Cardiac muscle cell (in vitro differentiated cells and primary cell): ENCODE measurements around the gene PSKH1. TPM values are rescaled to one million over a fixed set of nuclear protein-coding genes. Genes with fewer than 3 reads are reported as not detected.
"Not testable (repeated sequence)": the region's sequence is repeated elsewhere in the genome, so short reads cannot be mapped to it uniquely, and the experiment has no call there.

Source experiments
- DNase-seq, 2 donors: peaks; one replicate each; pipeline versions ENCODE4 v3.0.0 to v3.0.0-alpha.2; 2010 to 2017; ENCODE audit warnings: low read depth in 1 of 2, low spot score in 1 of 2
- H3K27ac ChIP-seq: fragments of 200-600 bp; sonication (generic); 2 replicates; pipeline ENCODE4 v1.5.1; 2016
- H3K27me3 ChIP-seq: fragments of 200-600 bp; sonication (generic); 2 replicates; pipeline ENCODE4 v1.6.0; 2016; ENCODE audit warnings: control low read depth
- H3K36me3 ChIP-seq: fragments of 200-600 bp; sonication (generic); 2 replicates; pipeline ENCODE4 v1.5.1; 2016; ENCODE audit warnings: control low read depth
- H3K4me1 ChIP-seq: fragments of 200-600 bp; sonication (generic); 2 replicates; pipeline ENCODE4 v1.8.1; 2017; ENCODE audit warnings: low read depth, mild to moderate bottlenecking, mixed run types
- H3K4me3 ChIP-seq: fragments of 200-600 bp; sonication (generic); 2 replicates; pipeline ENCODE4 v1.5.1; 2016; ENCODE audit warnings: mild to moderate bottlenecking
- H3K9me3 ChIP-seq: fragments of 200-600 bp; sonication (generic); 2 replicates; pipeline ENCODE4 v1.5.1; 2017; ENCODE audit warnings: low read depth, mild to moderate bottlenecking, control low read depth
- CTCF ChIP-seq: IDR thresholded peaks from 2 replicates; pipeline ENCODE4 v1.5.1; 2012; ENCODE audit warnings: low read depth, mild to moderate bottlenecking, low read length
- polyA plus RNA-seq: library from polyadenylated mRNA; unstranded; fragments of >200 nt; fragmentation: Nextera tagmentation; extraction: Ambion mirVana; gene quantifications from 2 replicates; pipeline ENCODE4 v1.2.1, GENCODE V29; 2016
- total RNA-seq: library from RNA; depleted of rRNA; stranded (reverse); fragments of >200 nt; gene quantifications from 2 replicates; pipeline ENCODE4 v1.2.3, GENCODE V29; 2016

Gene PSKH1
- total and polyA plus RNA-seq, 2 experiments from 2014 or later = 31.0 to 48.8 TPM

GRCh38 chr16:67909056-67909742 lies 16.1 kb downstream of the PSKH1 start:
- H3K4me3 ChIP-seq = no peak overlapping the region
- H3K27me3 ChIP-seq = no peaks in the 10 kb centered on the region
- DNase-seq = no peak
- no peak overlapping the region for H3K27ac ChIP-seq
- H3K36me3 ChIP-seq = peaks cover 8% of the 10 kb centered on the region
- no peaks in the 10 kb centered on the region for H3K9me3 ChIP-seq
- no peak for TF ChIP-seq CTCF
- no peaks in the 10 kb centered on the region for H3K4me1 ChIP-seq

GRCh38 chr16:67910158-67910557 lies 17.1 kb downstream of the PSKH1 start:
- no peak overlapping the region for H3K27ac ChIP-seq
- DNase-seq = peak in 1 of 2 donors; percentile 48

GRCh38 chr16:67914758-67915495 lies 21.9 kb downstream of the PSKH1 start:
- Histone ChIP-seq H3K9me3 (no peaks in the 10 kb centered on the region), H3K36me3 (peaks cover 3% of the 10 kb centered on the region), H3K27ac (no peak overlapping the region), H3K27me3 (no peaks in the 10 kb centered on the region), H3K4me3 (no peak overlapping the region), H3K4me1 (peaks cover 13% of the 10 kb centered on the region)
- DNase-seq = no peak
- TF ChIP-seq CTCF = no peak

More at GRCh38 chr16:67910158-67910557, 17.1 kb downstream of the PSKH1 start:
- no peak overlapping the region for H3K4me3 ChIP-seq
- H3K36me3 ChIP-seq = peaks cover 8% of the 10 kb centered on the region
- H3K4me1 ChIP-seq = no peaks in the 10 kb centered on the region
- H3K9me3 ChIP-seq = no peaks in the 10 kb centered on the region
- H3K27me3 ChIP-seq = no peaks in the 10 kb centered on the region
- TF ChIP-seq CTCF = no peak

- H3K36me3 ChIP-seq, H3K27ac ChIP-seq, H3K27me3 ChIP-seq, H3K9me3 ChIP-seq, H3K4me3 ChIP-seq, DNase-seq: not testable (repeated sequence)
- H3K4me1 ChIP-seq = peaks cover 13% of the 10 kb centered on the region
These were observed 22.4 kb downstream of the PSKH1 start for GRCh38 chr16:67915496-67915769.

GRCh38 chr16:67915831-67916723 lies 23.0 kb downstream of the PSKH1 start:
- Histone ChIP-seq H3K36me3 (peaks cover 2% of the 10 kb centered on the region), H3K4me1 (peaks cover 13% of the 10 kb centered on the region), H3K27ac (no peak overlapping the region), H3K4me3 (no peak overlapping the region), H3K27me3 (no peaks in the 10 kb centered on the region), H3K9me3 (no peaks in the 10 kb centered on the region)
- no peak for DNase-seq
- TF ChIP-seq CTCF = no peak
